GM18517 (cell line): Measurements from ENCODE around the gene B4GALNT3.
"Not testable (repeated sequence)": the region's sequence is repeated elsewhere in the genome, so short reads cannot be mapped to it uniquely, and the experiment has no call there.

ENCODE experiments used
- ATAC-seq: cut with Tn5 transposase; IDR thresholded peaks from one replicate; pipeline ENCODE4 v1.9.1; 2021; ENCODE audit warnings: mild to moderate bottlenecking, moderate library complexity; ENCODE audit not compliant: unreplicated experiment

Gene B4GALNT3

DNA sequence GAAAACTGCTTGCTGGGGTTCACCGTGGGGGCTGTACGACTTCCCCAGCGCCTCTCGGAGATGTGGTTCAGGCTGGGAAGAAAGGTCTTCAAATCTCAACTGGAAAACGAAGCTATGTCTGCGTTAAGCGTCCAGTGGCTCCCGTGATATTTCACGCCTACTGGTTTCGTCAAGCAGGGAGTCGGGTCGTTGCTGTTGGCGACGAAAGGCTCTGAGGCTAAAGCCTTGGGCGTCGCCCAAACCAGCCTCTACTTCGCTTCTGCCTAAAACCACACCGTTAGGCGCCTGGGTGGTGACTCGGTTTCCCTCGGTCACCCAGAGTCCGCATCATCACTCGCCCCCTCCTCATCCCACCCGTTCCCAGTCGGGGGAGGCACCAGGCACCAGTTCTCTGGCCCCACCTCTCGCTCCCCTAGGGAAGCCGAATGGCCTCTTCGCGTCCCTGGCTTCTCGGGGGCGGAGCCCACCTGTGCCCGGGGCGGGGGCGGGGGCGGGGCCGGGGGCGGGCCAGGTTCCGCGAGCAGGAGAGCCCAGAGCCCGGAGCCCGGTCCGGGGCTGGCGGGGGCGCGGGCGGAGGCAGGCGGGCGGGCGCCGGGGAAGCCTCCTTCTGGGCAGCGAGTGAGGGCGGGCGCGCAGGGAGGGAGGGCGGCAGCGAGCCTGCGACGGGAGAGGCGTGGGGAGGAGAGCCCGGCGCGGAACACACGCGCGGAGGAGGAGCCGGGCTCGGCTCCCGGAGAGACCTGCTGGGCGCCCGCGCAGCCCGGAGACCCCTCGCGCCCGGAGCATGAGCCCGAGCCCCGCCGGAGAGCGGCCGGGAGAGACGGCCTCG is at the start of gene B4GALNT3:
B4GALNT3 (plus strand) TSS at position 510 of the 829 bp plus-strand sequence. CDS start 438 bp downstream, outside the sequence.
- ATAC-seq, result no peak

DNA sequence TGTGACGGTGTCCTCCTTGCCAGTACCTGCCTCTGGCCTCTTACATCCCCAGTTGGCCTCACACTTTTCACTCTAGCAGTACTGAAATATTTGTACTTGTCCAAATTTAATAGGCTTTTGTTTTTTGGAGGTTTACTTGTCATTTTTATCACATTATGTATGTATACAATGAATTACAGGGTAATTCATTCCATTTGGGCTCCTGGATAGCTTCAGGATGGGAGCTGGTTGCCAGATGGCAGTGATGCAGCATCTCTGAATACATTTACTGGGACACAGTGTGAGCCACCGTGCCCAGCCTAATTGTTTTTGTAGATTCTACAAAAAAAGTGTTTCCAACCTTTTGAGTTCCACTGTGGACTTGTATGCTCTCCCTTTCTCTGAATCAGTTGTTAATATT is 44.9 kb upstream of the B4GALNT3 start:
- no peak for ATAC-seq

DNA sequence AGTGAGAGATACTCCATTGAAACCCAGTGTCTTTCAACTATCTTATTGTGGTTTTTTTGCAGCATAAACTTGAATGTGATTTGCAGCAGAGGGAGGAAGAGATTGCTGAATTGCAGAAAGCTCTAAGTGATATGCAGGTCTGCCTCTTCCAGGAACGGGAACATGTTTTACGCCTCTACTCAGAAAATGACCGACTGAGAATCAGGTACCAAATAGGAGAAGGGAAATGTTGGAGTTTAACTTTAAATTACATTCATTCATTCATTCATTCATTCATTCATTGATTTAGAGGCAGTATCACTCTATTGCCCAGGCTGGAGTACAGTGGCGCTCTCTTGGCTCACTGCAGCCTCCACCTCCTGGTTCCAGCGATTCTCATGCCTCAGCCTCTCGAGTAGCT is 41.3 kb upstream of the B4GALNT3 start:
- no peak for ATAC-seq

DNA sequence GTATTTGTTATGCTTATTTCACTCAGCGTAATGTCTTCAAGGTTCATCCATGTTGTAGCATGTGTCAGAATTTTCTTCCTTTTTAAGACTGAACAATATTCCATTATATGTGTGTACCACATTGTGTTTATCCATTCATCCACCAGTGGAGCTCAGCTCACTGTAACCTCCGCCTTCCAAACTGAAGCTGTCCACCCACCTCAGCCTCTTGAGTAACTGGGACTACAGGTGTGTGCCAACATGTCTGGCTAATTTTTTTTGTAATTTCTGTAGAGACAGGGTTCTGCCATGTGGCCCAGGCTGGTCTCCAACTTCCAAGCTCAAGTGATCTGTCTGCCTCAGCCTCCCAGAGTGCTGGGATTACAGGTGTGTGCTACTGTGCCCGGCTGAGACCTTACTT is 37.2 kb upstream of the B4GALNT3 start:
- no peak for ATAC-seq

DNA sequence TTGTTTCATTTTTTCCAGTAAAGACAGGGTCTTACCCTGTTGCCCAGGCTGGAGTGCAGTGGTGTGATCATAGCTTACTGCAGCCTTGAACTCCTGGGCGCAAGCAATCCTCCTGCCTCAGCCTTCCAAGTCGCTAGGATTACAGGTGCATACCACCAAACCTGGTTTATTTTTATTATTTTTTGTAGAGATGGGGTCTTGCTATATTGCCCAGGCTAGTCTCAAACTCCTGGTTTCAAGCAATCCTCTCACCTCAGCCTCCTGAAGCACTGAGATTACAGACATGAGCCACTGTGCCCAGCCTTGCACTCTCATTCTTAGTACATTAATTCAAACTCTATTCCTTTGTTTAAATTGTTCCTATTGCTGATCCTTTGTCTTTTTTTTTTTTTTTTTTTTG is 24.0 kb upstream of the B4GALNT3 start:
- ATAC-seq, result not testable (repeated sequence)

DNA sequence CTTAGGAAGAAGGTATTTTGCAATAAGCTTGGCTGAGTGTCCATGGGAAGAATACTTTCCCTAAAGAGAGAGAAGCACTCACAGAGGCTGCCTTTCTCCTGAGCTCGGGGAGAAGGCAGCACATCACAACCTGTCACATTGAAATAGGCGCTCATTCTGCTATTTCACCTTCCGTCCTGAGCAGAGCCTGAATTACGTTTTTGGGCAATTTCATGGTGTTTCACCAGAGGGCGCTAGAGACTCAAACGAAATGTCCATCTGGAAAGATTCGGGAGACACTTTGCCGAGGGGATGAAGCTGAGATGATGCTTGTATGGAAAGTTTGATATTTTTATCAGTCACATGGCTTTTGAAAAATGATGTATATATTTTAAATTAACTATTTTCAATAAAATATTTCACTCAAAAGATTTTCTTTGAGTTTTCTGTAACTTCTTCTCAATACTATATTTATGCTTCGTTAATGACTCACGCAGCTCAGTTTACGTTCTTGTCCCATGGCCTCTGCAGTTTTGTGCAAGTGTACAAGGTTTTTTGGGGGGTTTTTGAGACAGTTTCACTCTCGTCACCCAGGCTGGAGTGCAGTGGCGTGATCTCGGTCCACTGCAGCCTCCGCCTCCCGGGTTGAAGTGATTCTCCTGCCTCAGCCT is 17.4 kb upstream of the B4GALNT3 start:
- ATAC-seq, result no peak

DNA sequence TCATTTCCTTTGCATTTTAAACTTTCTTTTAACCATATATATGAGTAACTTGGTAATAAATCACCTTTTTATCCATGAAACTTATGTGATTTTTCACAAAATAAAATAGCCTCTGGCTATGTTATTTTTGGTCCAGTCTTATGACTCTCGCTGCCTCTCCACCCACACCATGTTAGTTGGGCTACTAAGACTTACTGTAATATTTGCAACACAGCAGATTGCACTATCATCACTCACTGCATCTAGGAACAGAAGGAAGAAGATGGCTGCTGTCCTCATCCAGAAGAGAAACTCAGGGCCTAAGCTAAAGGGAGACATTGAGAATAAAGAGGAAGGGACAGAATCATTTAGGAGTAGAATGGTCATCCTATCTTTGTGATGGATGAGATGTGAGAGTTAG is 12.6 kb upstream of the B4GALNT3 start:
- no peak for ATAC-seq

DNA sequence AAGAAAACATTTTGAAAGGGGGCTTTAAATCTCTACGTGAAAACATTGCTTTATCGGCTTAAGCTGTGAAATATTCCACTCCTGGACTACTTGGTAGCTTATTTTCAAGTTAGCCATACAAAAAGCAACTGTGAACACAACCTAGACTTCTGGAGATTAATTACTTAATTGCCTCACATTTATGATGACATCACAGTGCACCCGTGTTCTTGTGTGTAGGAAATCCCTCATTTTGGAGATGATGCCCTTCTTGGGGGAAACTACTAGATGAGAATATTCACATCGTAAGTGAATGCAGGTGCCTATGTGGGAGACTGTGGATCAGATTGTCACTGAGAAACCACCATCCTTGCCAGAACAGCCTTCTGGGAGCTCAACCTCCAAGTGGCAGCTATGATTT is 10.5 kb upstream of the B4GALNT3 start:
- ATAC-seq, result no peak

DNA sequence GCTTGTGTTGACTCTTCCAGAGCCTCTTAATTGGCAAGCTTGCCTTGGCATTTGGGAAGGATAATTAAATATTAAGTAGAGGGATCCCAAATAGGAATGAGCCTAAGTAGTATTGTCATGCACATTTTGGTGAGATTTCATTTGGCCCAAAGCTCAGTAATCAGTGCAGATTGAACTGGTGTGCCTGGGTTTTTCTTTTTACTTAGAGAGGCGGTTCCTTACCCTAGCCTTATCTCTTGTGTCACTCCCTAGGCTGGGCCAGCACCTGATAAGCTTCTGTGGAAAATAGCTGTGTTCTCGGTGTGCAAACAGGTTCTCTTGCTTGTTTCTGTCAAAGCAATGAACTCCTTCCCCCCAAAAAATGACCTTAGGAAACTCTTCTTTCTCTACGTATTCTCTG is 9.3 kb upstream of the B4GALNT3 start:
- no peak for ATAC-seq

DNA sequence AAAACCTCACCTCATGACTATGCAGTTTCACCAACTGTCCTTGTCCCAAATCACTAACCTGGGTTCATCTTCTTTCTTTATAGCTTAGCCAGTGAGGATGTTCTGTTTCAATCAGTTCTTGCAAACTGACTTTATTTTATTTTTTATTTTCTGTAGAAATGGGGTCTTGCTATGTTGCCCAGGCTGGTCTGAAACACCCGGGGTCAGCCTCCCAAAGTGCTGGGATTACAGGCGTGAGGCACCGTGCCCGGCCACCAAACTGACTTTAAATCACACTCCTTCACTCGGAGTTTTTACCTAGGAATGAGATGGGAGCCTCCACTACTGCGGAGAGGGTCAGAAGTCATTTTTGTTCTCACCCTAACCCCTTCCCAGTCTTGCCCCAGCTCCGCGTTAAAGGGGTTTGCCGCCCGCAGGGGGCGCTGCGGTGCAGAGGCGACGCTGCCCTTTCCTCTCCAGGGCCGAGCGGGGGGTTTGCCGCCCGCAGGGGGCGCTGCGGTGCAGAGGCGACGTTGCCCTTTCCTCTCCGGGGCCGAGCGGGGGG is 7.0 kb upstream of the B4GALNT3 start:
- no peak for ATAC-seq

DNA sequence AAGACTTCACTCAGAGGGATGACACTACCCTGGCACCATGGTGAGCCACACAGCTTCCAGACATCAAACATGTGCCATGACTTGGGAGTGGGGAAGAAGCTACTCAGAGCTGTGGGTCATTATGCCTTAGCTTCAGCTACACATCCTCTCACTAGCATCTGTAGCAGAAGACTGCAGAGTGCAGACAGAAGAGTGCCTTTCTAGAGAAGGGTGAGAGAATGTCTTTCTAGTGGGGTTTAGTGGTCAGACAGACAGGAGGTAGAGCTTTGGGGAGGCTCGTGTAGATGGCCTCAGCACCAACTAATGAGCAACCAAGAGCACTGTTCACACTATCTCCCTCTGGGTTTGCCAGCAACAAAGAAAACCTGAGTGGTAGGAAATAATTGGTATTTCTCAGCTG is 4.9 kb upstream of the B4GALNT3 start:
- ATAC-seq, result no peak

DNA sequence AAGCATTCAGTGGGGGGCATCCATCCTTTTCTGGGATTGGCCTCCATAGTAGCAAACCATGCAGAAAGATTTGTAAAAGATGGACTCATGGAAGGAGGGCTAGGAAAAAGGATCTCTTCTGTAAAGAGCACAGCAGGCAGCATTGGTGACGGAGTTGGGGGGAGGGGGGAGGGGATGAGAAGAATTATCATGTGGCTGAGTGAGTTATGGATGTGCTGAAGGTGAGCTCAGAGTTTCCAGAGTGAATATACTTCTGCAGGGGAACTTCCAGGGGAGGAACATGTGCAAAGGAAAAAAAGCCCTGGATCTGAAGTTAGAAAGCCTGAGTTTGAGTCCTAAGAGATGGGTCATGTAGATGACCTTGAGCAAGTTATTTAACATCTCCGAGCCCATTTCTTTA is 3.9 kb upstream of the B4GALNT3 start:
- no peak for ATAC-seq

DNA sequence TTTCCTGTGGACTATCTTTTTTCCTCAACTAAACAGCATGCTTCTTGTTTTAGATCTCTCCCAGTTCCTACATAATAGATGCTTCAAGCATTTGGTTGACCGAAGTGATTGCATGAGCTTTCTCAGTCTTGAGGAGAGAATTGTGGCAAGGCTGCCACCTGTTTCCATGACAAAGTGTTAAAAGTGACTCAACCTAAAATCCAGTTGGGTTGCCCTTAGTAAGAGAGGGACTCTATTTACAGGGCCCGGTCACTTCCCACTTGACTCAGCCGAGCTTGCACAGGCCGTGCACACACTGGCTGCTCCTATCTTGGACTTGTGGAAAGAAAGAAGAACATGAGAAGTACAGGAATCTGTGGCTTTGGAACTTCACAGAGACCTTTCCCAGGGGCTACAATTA is 2.1 kb upstream of the B4GALNT3 start:
- no peak for ATAC-seq

DNA sequence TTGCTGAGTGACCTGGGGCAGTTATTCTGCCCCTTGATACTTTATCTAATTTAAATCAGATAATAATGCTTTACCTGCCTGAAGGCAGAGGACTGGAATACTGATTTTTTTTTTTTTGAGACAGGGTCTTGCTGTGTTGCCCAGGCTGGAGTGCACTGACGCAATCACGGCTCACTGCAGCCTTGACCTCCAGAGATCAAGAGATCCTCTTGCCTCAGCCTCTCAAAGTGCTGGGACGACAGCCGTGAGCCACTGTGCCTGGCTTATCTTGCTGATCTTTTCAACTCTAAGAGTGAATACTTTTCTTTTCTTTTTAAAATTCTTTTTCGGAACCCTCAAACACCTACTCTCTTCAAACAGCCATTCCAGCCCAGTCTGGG is 699 bp upstream of the B4GALNT3 start:
- ATAC-seq, result no peak

DNA sequence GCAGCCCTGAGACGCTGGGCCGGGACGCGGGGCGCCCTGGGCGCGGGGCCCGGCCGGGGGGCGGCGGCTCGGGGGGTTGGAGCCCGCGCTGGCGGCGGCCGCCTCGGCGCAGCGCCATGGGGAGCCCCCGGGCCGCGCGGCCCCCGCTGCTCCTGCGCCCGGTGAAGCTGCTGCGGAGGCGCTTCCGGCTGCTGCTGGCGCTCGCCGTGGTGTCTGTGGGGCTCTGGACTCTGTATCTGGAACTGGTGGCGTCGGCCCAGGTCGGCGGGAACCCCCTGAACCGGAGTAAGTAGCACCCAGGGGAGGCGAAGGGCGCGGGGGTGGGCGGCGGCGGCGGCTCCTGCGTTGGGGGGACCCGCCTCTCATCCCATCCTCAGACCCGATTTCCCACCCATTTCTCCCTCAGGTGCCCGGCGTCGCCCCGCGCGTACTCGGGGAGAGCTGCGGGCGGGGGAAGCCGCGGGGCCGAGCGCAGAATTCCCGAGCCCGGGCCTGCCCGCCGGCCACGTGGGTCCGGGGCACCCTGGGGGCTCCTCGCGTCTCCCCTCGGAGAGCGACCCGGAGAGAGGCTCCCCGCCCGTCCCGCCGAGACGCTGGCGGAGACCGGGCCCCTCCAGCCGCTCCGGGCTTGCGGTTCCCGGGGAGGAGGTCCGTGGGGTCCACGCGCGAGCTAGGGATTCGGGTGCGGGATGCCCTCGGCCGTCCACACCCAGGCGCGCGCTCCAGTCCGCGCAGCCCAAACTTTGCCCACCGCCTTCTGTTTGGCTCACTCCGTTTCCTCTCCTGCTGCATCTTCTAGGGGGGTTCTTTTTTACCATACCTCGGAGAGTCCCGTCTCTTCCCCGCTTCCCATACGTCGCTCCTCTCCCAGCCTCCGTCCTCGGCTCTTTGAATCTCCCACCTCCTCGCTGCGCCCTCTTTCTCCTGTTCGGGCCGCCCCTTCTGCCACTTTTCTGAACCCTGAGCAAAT is 807 bp downstream of the B4GALNT3 start:
- ATAC-seq, result no peak

DNA sequence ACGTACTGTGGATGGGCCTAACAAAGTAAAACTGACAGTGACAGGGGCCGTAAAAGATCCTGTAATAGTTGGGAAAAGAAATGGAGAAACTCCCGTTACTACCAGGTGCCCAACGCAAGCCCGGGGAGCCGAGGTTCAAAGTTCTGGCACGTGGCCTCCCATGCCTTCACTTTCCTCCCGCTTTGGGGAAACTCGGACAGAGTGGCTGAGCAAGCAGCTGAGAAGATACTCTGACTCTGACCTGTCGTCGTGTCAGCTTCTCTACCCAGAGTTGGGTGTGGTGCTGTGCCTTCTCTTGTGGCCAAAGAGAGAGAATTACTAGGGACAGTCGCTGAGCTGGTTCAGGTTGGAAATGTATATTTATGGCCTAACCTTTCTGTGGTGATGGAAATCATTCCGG is 1.7 kb downstream of the B4GALNT3 start:
- no peak for ATAC-seq

DNA sequence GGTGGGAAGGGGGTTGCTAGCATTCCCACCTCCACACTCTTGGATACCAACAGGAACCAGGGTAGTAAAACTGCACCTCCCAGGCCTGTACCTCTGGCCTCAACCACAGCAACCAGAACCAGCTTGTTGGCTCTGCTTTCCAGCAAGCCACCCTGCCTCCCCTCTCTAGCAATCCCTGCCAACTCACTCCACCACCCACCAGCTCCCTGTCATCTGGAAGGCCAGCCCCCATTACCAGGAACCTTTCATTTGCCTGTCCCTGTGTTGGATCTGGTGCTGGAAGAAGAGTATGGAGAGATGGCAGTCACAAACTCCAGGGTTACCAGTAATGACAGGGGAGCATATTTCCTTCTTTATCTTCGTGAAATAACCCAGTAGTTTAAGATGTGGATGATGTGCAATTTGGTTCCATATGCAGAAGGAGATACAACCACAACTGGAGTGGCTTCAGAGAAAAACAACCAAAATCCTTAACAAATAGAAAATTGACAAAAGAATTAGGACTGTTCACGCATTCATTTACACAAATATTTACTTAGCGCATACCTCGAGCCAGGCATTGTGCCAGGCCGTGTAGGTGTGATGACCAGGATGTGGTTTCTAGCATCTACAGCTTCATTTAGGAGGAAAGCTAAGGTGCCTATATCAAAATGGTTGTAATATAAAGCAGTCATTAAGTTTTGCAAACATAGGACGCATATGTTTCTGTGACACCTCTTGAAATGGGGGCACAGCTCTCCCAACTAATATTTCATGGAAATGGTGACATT is 3.4 kb downstream of the B4GALNT3 start:
- ATAC-seq, result no peak

DNA sequence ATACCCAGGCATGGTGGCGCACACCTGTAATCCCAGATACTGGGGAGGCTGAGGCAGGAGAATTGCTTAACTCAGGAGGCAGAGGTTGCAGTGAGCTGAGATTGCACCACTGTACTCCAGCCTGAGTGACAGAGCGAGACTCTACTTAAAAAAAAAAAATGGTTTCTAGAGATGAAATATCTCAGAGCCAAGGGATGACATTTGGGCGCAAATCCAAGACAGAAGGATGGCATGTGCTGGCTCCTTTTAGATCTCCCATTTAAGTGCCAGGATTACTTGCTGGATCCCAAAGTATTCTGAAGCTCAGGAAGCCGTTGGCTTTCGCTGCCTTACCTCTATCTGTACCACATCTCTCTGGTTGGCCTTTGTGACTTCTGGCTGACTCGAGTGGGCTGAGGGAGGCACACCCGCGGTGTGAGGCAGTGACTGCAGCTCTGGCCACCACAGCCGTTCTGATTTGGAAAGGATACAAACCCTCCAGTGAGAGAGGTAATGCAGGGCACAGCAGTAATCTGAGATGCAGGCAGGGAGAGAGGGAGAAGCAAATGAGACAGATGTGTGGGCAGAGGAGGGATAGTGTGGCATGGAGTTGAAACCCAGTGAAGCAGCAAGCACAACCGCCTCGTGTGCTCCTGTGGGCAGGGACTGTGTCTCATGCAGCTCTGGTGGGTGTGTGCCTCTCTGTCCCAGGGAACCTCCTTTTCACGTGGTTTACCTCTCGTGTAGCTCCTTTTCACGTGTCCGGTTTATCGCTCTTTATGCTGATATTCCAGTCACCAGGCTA is 4.9 kb downstream of the B4GALNT3 start:
- no peak for ATAC-seq

DNA sequence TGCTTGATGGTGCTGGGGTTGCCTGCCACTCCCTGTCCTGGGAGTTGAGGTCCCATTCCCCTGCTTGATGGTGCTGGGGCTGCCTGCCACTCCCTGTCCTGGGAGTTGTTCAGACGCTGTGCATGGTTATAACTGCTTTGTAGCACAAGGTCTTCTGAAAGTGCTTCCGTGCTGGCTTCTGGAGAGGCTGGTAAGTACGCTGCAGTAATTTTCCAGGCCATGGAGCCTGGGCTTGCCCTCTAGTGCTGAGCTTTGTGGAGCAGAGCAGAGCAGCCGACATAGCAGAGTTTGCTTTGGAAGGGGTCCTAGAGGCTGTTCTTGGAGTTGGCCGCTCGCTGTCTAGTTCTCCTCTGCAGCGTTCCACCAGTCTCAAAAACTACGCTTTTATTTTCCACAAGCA is 6.3 kb downstream of the B4GALNT3 start:
- ATAC-seq, result no peak

DNA sequence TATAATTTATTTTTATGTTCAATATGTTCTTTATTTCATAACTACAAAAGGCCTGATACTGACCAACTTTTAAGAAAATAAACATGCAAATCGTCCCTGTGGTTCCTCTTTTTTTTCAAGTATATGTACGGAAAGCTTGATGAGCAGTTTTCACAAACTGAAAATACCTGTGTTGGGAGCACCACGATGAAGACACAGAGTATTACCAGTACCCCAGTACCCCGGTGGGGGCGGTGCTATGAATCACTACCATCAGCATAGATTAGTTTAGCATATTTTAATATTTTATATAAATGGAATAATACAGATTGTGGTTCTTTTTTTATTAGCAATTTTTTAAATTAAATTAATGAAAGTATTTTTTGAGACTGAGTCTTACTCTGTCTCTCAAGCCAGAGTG is 7.0 kb downstream of the B4GALNT3 start:
- no peak for ATAC-seq
